Activated CD8-positive, alpha-beta memory T cell treated with anti-CD3 and anti-CD28 coated beads for 1 hour (primary cell): ENCODE data around the gene SORCS2.

Experiments used
- DNase-seq, 2 donors: peaks; one replicate each; pipeline ENCODE4 v3.0.0-alpha.2; 2020; ENCODE audit warnings: low read depth in 1 of 2; ENCODE audit errors: extremely low read depth in 1 of 2

Gene SORCS2

DNA sequence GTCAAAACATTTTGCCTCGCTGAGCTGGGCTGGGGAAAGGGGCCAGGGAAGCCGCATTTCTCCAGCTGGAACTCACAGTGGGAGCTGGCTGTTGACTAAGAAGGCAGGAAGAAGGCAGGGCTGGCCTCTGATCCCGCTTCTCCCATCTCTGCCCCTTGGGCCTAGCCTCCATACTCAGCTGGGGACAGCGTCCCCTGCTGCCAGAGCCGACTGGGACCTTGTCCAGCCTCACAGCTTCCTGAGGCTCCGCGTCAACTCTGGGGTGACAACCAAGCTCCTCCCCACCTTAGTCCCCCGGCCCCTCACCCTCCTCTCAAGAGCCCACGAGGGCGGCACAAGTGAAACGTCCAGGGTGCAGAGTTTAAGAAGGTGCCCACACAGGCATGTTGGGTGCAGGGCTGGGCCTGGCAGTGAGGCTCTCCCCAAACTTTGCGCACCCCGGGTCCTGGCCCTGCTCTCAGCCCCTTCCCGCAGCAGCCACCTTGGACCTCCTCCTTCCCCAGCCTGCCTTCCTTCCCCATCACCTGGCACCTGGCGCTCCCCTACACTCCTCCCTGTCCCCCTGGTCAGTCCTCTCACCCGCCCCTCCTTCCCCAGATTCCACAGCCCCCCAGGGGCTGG lies 141.6 kb downstream of the SORCS2 start:
- no peak for DNase-seq

GRCh38 chr4:7334521-7335275 lies 142.4 kb downstream of the SORCS2 start:
- no peak for DNase-seq

DNA sequence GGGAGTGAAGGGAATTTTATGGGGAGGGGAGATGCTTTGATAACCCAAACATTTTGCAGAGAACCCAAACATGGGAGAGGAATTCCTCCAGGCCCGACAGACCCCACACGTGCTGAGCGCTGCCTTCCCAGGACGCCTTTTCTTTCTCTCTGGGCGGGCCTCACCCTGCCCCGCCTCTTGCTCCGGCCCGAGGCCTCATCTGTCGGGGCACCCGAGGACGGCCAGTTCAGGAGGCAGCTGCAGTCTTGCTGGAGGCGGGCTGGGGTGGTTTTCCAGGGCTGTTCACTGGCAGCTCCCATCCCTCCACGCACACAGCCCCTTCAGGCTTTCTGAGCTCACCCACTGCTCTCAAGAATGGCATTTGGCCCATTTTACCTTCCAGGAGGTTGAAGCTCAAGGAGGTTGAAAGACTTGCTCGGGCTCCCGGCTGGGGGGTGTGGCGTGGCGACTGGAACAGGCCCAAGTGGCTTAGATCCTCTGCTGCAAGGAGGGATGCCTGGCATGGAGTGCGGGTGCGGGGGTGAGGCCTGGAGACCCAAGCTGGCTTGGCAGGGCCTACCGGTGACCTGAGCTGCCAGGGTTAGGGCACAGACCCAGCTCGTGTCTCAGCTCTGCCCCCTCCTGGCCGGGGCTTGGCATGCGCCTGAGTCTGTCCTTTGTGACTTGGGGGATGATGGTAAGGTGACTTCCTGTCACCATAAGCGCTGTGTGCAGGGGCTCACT lies 143.2 kb downstream of the SORCS2 start:
- no peak for DNase-seq

- DNase-seq = no peak
These were observed 143.8 kb downstream of the SORCS2 start for GRCh38 chr4:7336067-7336569.

DNA sequence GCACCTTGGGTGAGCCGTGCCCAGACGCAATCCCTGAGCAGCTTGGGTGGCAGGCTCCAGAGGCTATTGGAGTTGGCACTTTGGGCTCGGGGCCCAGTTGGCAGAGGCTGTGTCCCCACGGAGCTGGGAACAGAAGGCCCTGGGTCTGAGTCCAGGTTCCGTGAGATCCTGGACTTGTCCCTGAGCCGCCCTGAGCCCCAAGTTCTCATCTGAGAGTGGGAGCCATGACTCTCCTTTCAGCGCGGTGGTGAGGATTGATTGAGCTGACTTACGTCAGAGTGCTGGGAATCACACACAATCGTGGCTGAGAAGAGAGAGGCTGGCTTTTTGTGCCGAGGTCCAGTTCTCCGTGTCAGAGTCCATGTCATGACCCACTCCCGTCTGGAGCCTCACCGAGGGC lies 144.4 kb downstream of the SORCS2 start:
- no peak for DNase-seq

GRCh38 chr4:7337196-7338058 lies 145.1 kb downstream of the SORCS2 start:
- no peak for DNase-seq

- DNase-seq = no peak
These were observed 145.7 kb downstream of the SORCS2 start for GRCh38 chr4:7338059-7338452.

GRCh38 chr4:7338876-7339623 lies 146.7 kb downstream of the SORCS2 start:
- no peak for DNase-seq

- no peak for DNase-seq
These were observed 147.6 kb downstream of the SORCS2 start for GRCh38 chr4:7339751-7340552.

GRCh38 chr4:7340553-7341433 lies 148.5 kb downstream of the SORCS2 start:
- no peak for DNase-seq

DNA sequence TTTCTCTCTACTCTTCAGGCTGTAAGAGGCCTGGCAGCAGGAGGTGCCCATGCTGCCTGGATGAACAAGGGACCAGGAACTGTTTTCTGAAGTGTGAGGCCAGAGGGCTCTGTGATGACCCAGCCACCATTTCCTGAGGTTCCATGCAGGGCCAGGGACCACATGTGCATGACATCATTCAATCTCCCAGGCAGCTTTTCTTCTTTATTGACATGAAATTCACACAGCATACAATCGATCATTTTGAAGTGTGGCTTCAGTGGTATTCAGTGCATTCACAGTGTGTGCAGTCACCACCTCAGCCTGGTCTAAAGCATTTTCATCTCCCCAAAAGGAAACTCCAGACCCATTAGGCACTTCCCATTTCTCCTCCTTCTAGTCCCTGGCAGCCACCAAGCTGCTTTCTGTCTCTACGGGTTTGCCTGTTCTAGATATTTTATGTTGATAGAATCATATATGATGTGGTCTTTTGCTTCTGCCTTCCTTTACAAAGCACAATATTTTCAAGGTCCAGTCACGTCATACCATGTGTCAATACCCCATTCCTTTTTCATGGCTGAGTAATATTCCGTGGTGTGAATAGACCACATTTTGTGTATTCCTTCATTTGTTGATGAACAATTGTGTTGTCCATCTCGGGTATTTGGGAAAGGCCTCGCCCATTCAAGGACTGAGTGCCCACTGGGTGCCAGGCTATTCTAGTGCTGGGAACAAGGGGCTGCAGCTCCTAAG lies 149.3 kb downstream of the SORCS2 start:
- DNase-seq = no peak

GRCh38 chr4:7342223-7343080 lies 150.1 kb downstream of the SORCS2 start:
- no peak for DNase-seq

- no peak for DNase-seq
These were observed 150.8 kb downstream of the SORCS2 start for GRCh38 chr4:7343081-7343655.

DNA sequence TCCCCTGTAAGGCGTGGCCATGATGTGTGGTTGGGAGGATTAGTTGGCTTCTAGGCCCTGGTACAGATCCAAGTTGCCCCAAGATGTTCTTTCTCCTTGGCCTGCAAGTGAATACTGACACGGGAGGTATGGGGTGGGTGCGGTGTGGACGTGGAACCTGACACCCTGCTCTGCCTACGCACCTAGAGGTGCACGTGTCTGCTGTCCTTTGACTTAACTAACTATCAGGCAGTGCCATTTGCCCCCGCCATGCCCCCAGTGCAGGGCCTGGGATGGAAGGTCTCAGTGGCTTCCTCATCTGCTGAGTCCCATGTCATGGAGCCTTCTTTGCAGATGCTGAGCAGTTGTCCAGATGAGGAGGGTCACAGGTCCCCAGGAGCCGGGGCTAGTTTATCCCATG lies 151.6 kb downstream of the SORCS2 start:
- no peak for DNase-seq

- no peak for DNase-seq
These were observed 152.4 kb downstream of the SORCS2 start for GRCh38 chr4:7344636-7345155.

DNA sequence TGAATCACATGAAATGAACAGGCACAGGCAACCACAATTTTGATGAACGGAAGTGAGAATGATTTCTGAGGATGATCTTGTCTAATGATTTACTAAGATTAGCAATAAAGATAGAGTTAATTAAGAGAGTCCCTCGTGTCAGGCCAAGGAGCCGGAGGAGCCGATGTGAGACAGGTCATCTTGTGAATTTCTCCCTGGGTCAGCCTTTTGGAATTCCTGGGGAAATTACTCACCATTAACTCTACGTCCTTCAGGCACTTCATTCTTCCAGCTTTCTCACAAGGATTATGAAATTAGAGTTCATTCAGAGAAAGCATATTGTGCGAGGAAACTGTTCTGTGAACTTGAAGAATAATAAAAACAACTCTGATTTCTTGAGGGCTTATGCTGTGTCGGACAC lies 155.6 kb downstream of the SORCS2 start:
- DNase-seq = no peak
